Activated naive CD8-positive, alpha-beta T cell treated with anti-CD3 and anti-CD28 coated beads for 36 hours (primary cell): ENCODE data around the gene ANKRD33B. TPM values are rescaled to one million over a fixed set of nuclear protein-coding genes. Genes with fewer than 3 reads are reported as not detected.
"Not testable (repeated sequence)": the region's sequence is repeated elsewhere in the genome, so short reads cannot be mapped to it uniquely, and the experiment has no call there.

Source experiments
- DNase-seq: peaks from one replicate; pipeline ENCODE4 v3.0.0; 2021
- H3K27ac Mint-ChIP-seq: one replicate; pipeline ENCODE4 v1.8.0; 2022; ENCODE audit warnings: mild to moderate bottlenecking, moderate library complexity, mixed read lengths
- H3K27me3 Mint-ChIP-seq: one replicate; pipeline ENCODE4 v1.8.0; 2022; ENCODE audit warnings: mild to moderate bottlenecking, mixed read lengths
- H3K36me3 Mint-ChIP-seq: one replicate; pipeline ENCODE4 v1.8.0; 2021; ENCODE audit warnings: mild to moderate bottlenecking, mixed read lengths
- H3K4me1 Mint-ChIP-seq: one replicate; pipeline ENCODE4 v1.8.0; 2021; ENCODE audit warnings: mixed read lengths
- H3K4me3 Mint-ChIP-seq: one replicate; pipeline ENCODE4 v1.8.0; 2022; ENCODE audit warnings: mild to moderate bottlenecking, moderate library complexity, mixed read lengths
- H3K9me3 Mint-ChIP-seq: one replicate; pipeline ENCODE4 v1.8.0; 2022; ENCODE audit warnings: mixed read lengths
- total RNA-seq, 2 experiments: library from RNA; stranded (reverse); gene quantifications; one replicate each; pipeline ENCODE4 v1.2.3, GENCODE V29; 2021

Gene ANKRD33B
- total RNA-seq, 2 experiments from 2014 or later, result 9.8 to 10.2 TPM

- DNase-seq, result no peak
- Mint-ChIP-seq H3K27ac (no peak overlapping the region), H3K4me3 (no peak overlapping the region), H3K9me3 (no peaks in the 10 kb centered on the region), H3K27me3 (no peaks in the 10 kb centered on the region), H3K4me1 (no peaks in the 10 kb centered on the region), H3K36me3 (no peaks in the 10 kb centered on the region)
Measured at GRCh38 chr5:10661401-10661800, 97.5 kb downstream of the ANKRD33B start.

DNA sequence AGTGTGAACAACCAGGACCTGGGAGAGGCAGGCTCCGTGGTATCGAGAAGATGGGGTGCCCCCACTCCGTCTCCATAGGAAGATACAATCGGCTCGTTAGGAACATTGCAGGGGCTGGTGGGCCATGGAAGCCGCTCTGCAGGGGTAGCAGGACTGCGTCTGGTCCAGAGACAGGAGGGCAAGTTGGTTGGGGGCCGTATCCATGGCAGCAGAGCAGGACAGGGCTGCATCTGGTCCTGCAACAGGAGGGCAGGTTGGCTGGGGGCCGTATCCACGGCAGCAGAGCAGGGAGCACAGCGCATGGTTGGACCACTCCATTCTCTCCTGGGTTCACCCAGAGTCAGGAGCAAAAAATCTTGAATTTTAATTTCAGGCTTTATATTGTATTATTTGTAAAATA, 98.2 kb downstream of the ANKRD33B start:
- Mint-ChIP-seq H3K4me1 (no peaks in the 10 kb centered on the region), H3K4me3 (no peak overlapping the region), H3K9me3 (no peaks in the 10 kb centered on the region), H3K36me3 (no peaks in the 10 kb centered on the region), H3K27me3 (no peaks in the 10 kb centered on the region), H3K27ac (no peak overlapping the region)
- DNase-seq, result no peak

- Mint-ChIP-seq H3K4me3 (no peak overlapping the region), H3K36me3 (no peaks in the 10 kb centered on the region), H3K9me3 (no peaks in the 10 kb centered on the region), H3K27me3 (no peaks in the 10 kb centered on the region), H3K4me1 (no peaks in the 10 kb centered on the region), H3K27ac (no peak overlapping the region)
- no peak for DNase-seq
Measured at GRCh38 chr5:10662661-10663488, 99.0 kb downstream of the ANKRD33B start.

DNA sequence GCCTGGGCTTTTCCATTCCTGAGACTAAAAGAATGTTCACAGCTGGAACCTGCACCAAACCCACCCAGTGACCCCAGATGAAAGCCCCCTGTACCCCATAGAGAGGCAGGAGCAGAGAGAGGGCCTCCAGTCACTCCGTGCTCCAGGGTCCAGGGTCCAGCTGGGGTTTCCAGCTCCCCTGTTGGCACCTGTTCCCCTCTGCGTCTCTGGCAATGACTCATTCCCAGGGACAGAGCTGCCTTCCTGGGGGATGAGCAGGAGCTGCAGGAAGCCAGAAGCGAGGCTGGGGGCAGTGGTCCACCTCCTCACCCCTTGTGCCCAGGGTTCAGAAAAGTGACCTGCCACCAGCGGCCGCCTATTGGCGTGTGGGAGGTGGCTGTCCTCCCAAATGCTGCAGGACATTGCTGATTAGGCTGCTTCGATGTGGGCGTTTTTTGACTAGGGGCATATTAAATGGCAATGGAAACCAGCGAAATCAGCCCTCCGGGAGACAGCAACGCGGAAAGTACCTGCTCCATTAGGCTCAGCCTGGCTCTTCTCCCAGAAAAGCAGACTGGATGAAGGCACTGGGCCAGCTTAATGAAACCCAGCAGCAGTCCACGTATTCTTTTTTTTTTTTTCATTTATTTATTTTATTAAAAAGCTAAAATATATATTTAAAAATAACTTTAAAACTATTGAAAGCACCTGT, 99.8 kb downstream of the ANKRD33B start:
- Mint-ChIP-seq H3K4me3 (no peak overlapping the region), H3K27ac (no peak overlapping the region), H3K36me3 (no peaks in the 10 kb centered on the region), H3K27me3 (no peaks in the 10 kb centered on the region), H3K9me3 (no peaks in the 10 kb centered on the region), H3K4me1 (no peaks in the 10 kb centered on the region)
- DNase-seq, result no peak

- H3K4me3 Mint-ChIP-seq, DNase-seq, H3K27ac Mint-ChIP-seq, H3K27me3 Mint-ChIP-seq, H3K9me3 Mint-ChIP-seq, H3K36me3 Mint-ChIP-seq, H3K4me1 Mint-ChIP-seq: not testable (repeated sequence)
Measured at GRCh38 chr5:10664180-10664769, 100.4 kb downstream of the ANKRD33B start.

DNA sequence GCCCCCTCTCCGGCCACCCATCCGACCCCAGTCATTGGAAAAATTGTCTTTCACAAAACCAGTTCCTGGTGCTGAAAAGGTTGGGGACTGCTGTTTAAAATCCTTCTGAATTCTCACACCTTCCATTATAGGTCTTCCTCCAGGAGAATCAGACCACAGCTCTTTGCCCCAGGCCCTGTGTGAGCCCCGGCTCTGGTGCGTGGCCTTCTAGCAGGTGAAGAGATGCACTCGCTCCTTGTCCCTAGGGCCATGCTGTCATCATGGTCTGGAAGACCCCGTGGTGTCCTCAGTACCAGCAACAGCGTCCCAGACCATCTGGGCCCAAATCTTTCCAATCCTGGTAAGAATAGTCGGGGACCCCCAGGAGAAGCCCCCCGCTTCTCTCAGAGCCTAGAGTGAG, 101.9 kb downstream of the ANKRD33B start:
- no peak for DNase-seq
- Mint-ChIP-seq H3K27me3 (no peaks in the 10 kb centered on the region), H3K36me3 (no peaks in the 10 kb centered on the region), H3K4me1 (no peaks in the 10 kb centered on the region), H3K27ac (no peak overlapping the region), H3K4me3 (no peak overlapping the region), H3K9me3 (no peaks in the 10 kb centered on the region)

DNA sequence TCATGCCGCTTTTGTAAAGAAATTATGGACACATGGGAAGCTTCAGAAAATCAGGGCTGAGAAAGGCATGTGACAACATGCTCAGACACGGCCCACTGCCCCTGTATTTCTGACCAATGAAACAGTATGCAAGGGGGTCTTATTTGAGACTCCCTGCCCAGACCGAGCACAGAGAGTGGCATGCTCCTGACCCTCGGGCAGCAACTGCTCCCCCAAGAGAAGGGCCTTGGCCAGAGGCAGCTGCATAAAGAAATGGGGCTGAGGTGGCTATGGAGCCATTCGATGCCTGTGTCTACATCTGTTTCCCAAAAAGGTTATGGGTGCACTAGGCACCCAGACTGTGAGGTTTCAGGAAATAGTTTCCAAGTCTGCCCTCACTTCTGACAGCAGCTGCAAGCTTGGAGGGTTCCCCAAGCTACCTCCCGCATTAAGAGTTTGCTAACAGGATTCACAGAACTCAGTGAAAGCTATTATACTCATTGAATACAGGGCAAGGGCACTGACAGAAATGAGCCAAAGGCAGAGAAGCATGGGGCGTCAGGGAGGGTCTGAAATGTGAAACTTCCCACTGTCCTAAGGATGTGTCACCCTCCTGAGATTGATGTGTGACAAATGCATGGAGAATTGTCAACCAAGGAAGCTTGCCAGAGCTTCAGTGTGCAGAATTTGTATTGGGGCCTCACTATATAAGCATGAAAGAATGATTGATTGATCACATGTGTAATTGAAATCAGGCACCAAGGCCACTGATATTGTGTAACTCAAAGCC, 102.8 kb downstream of the ANKRD33B start:
- H3K27me3 Mint-ChIP-seq, result no peaks in the 10 kb centered on the region
- no peaks in the 10 kb centered on the region for H3K36me3 Mint-ChIP-seq
- H3K27ac Mint-ChIP-seq, result no peak overlapping the region
- no peaks in the 10 kb centered on the region for H3K4me1 Mint-ChIP-seq
- no peak overlapping the region for H3K4me3 Mint-ChIP-seq
- no peaks in the 10 kb centered on the region for H3K9me3 Mint-ChIP-seq
- no peak for DNase-seq

- DNase-seq, result no peak
- Mint-ChIP-seq H3K4me3 (no peak overlapping the region), H3K27ac (no peak overlapping the region), H3K27me3 (no peaks in the 10 kb centered on the region), H3K9me3 (no peaks in the 10 kb centered on the region), H3K4me1 (no peaks in the 10 kb centered on the region), H3K36me3 (no peaks in the 10 kb centered on the region)
Measured at GRCh38 chr5:10667431-10668057, 103.7 kb downstream of the ANKRD33B start.

GRCh38 chr5:10668697-10669096, 104.8 kb downstream of the ANKRD33B start:
- no peaks in the 10 kb centered on the region for H3K27me3 Mint-ChIP-seq
- DNase-seq, result no peak
- no peaks in the 10 kb centered on the region for H3K36me3 Mint-ChIP-seq
- H3K4me3 Mint-ChIP-seq, result no peak overlapping the region
- no peaks in the 10 kb centered on the region for H3K4me1 Mint-ChIP-seq
- no peak overlapping the region for H3K27ac Mint-ChIP-seq
- H3K9me3 Mint-ChIP-seq, result no peaks in the 10 kb centered on the region

DNA sequence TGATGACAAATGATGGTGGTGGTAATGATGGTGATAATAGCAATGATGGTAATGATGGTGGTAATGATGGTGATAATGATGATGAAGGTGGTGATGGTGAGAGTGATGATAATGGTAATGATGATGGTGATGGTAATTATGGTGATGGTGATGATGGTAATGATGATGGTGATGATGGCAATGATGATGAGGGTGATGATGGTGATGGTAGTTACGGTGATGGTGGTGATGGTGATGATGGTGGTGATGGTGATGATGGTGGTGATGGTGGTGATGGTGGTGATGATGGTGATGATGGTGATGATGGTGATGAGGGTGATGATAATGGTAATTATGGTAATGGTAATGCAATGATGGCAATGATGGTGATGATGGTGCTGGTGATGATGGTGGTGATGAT, 106.1 kb downstream of the ANKRD33B start:
- no peak overlapping the region for H3K27ac Mint-ChIP-seq
- no peak for DNase-seq
- H3K36me3 Mint-ChIP-seq, result no peaks in the 10 kb centered on the region
- no peaks in the 10 kb centered on the region for H3K4me1 Mint-ChIP-seq
- no peak overlapping the region for H3K4me3 Mint-ChIP-seq
- no peaks in the 10 kb centered on the region for H3K27me3 Mint-ChIP-seq
- H3K9me3 Mint-ChIP-seq, result no peaks in the 10 kb centered on the region

- H3K4me1 Mint-ChIP-seq, result no peaks in the 10 kb centered on the region
- no peak overlapping the region for H3K4me3 Mint-ChIP-seq
- no peaks in the 10 kb centered on the region for H3K27me3 Mint-ChIP-seq
- H3K36me3 Mint-ChIP-seq, result peaks cover under 1% of the 10 kb centered on the region
- no peak for DNase-seq
- H3K9me3 Mint-ChIP-seq, result no peaks in the 10 kb centered on the region
- no peak overlapping the region for H3K27ac Mint-ChIP-seq
Measured at GRCh38 chr5:10671041-10672008, 107.5 kb downstream of the ANKRD33B start.

DNA sequence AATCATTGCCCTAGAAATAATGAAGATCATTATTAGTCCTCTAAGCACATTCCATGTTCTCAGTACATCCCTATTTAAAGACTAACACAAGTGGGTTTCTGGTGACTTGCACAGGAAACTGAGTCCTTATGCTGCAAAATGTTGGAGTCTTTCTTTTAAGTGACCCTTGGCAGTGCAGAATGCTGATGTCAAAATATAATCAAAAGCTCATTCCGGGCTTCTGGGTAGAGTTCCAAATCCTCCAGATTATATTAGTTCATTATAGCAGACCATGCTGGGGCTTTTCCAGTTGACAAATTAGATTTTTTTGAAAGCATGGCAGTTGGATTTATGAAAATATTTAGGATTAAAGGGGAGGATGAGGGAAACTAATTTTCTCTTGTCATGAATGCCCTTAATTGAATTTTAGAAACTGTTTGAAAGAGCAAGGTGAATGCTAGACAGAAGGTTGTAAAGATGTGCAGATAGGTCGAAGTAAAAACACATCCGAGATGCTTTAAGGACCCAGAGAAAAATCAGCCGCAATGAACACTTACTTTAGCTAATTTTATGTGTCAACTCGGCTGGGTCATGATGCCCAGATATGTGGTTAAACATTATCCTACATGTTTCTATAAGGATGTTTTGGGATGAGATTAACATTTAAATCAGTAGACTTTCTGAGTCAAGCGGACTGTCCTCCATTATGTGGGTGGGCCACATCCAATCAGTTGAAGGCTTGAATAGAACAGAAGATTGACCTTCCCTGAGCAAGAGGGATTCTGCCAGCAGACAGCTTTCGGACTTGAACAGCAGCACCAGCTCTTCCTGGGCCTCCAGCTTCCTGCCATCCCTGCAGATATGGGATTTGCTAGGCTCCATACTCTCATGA, 108.5 kb downstream of the ANKRD33B start:
- Mint-ChIP-seq H3K27ac (no peak overlapping the region), H3K9me3 (peaks cover 4% of the 10 kb centered on the region), H3K4me1 (no peaks in the 10 kb centered on the region), H3K36me3 (peaks cover 10% of the 10 kb centered on the region), H3K4me3 (no peak overlapping the region), H3K27me3 (no peaks in the 10 kb centered on the region)
- DNase-seq, result no peak

DNA sequence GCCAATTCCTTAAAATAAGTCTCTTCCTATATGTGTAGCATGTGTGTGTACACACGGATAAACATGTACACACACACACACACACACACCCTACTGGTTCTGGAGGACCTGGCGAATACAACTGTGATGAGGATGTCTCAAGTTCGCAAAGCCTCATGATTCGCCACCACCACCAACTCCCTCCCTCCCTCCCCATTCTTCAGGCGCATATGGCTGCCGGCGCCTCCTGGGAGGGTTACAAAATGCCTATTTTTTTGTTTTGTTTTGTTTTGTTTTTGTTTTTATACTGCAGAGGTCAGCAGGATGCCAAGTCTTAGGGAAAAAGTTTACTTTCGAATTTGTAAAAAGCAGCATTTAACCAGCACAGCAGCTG, 109.1 kb downstream of the ANKRD33B start:
- H3K36me3 Mint-ChIP-seq, result peaks cover 16% of the 10 kb centered on the region
- peaks cover 6% of the 10 kb centered on the region for H3K9me3 Mint-ChIP-seq
- no peaks in the 10 kb centered on the region for H3K4me1 Mint-ChIP-seq
- H3K4me3 Mint-ChIP-seq, result no peak overlapping the region
- no peaks in the 10 kb centered on the region for H3K27me3 Mint-ChIP-seq
- DNase-seq, result no peak
- H3K27ac Mint-ChIP-seq, result no peak overlapping the region
